ENCODE measurements around the gene PPP1R2.

The PPP1R2 gene

GRCh38 chr3:195563317-195563716 is 20.2 kb upstream of the PPP1R2 start:
- no peak for DNase-seq

GRCh38 chr3:195559723-195560409 is 16.7 kb upstream of the PPP1R2 start:
- no peak for DNase-seq

- DNase-seq, result no peak
Observed at GRCh38 chr3:195558602-195559001, 15.5 kb upstream of the PPP1R2 start.

- DNase-seq, result no peak
Observed at GRCh38 chr3:195557322-195557721, 14.2 kb upstream of the PPP1R2 start.

- DNase-seq, result no peak
Observed at GRCh38 chr3:195556390-195556789, 13.3 kb upstream of the PPP1R2 start.

- DNase-seq, result no peak
Observed at GRCh38 chr3:195555110-195555509, 12.0 kb upstream of the PPP1R2 start.

- no peak for DNase-seq
Observed at GRCh38 chr3:195554458-195554857, 11.3 kb upstream of the PPP1R2 start.

- DNase-seq, result no peak
Observed at GRCh38 chr3:195553268-195553667, 10.1 kb upstream of the PPP1R2 start.

GRCh38 chr3:195551381-195551978 is 8.4 kb upstream of the PPP1R2 start:
- DNase-seq, result no peak

- DNase-seq, result no peak
Observed at GRCh38 chr3:195550723-195551122, 7.6 kb upstream of the PPP1R2 start.

- DNase-seq, result no peak
Observed at GRCh38 chr3:195549931-195550519, 6.9 kb upstream of the PPP1R2 start.

- DNase-seq, result no peak
Observed at GRCh38 chr3:195548987-195549386, 5.9 kb upstream of the PPP1R2 start.

GRCh38 chr3:195548501-195548900 is 5.4 kb upstream of the PPP1R2 start:
- DNase-seq, result no peak

GRCh38 chr3:195548006-195548405 is 4.9 kb upstream of the PPP1R2 start:
- no peak for DNase-seq

GRCh38 chr3:195546130-195546560 is 3.0 kb upstream of the PPP1R2 start:
- no peak for DNase-seq

GRCh38 chr3:195544634-195545033 is 1.5 kb upstream of the PPP1R2 start:
- DNase-seq, result no peak

GRCh38 chr3:195544230-195544536 is 1.1 kb upstream of the PPP1R2 start:
- no peak for DNase-seq

- no peak for DNase-seq
Observed at GRCh38 chr3:195543500-195544229, 540 bp upstream of the PPP1R2 start.

GRCh38 chr3:195542316-195542697 is 818 bp downstream of the PPP1R2 start:
- DNase-seq, result no peak

GRCh38 chr3:195540511-195540910 is 2.6 kb downstream of the PPP1R2 start:
- DNase-seq, result no peak

- no peak for DNase-seq
Observed at GRCh38 chr3:195540027-195540426, 3.1 kb downstream of the PPP1R2 start.

- DNase-seq, result no peak
Observed at GRCh38 chr3:195539479-195539878, 3.6 kb downstream of the PPP1R2 start.

GRCh38 chr3:195537995-195538394 is 5.1 kb downstream of the PPP1R2 start:
- DNase-seq, result no peak

- DNase-seq, result no peak
Observed at GRCh38 chr3:195535293-195535692, 7.8 kb downstream of the PPP1R2 start.

Measured in 8988T (cell line).